A375 (cell line): ENCODE measurements around the gene ASMT. TPM values are rescaled to one million over a fixed set of nuclear protein-coding genes. Genes with fewer than 3 reads are reported as not detected.

Source experiments
- total RNA-seq: library from RNA; depleted of rRNA; stranded (reverse); fragments of >200 nt; shearing (Covaris generic); gene quantifications from 2 replicates; pipeline ENCODE4 v1.2.3, GENCODE V29; 2014; rRNA removed

ASMT gene
- total RNA-seq, result not detected in 2 replicates

GRCh38 chrX:1614927-1615326 is at the start of gene ASMT:
TSS of gene ASMT (plus strand) at chrX:1615059. CDS start at chrX:1615200, 141 bp downstream.

GRCh38 chrX:1591102-1591862 is 23.6 kb upstream of the ASMT start, which contains the start of gene AKAP17A:
TSS of gene AKAP17A (plus strand) at chrX:1591604. CDS start at chrX:1593463, 1,859 bp downstream.

Other genes with a start within 250 kb of the ASMT start
- 188 and 216 TPM in 2 replicates for gene SLC25A6, start 222.9 kb upstream of the ASMT start, total RNA-seq
- gene ASMTL, start 162.2 kb upstream of the ASMT start, total RNA-seq, result 6.7 and 7.7 TPM in 2 replicates
- gene P2RY8, start 77.9 kb upstream of the ASMT start, total RNA-seq, result not detected in 2 replicates
- 36.5 and 39.6 TPM in 2 replicates for gene AKAP17A, start 23.5 kb upstream of the ASMT start, total RNA-seq